ENCODE results near the gene LRRC36. TPM values are rescaled to one million over a fixed set of nuclear protein-coding genes. Genes with fewer than 3 reads are reported as not detected.
A peak's percentile ranks its signal among the peaks of the same experiment; 100 is the strongest.

The LRRC36 gene
- total and polyA plus RNA-seq, 2 of the 13 experiments (the other 11 are each of a cell fraction or from before 2014, with no cell fraction given): 0.12 to 0.15 TPM

- TF ChIP-seq TEF (CRISPR knock-in tag; IDR thresholded peaks at IDR 0.05) (0 out of 2 replicates have a peak, but pooled peaks have one; percentile 44), AKAP8 (CRISPR knock-in tag; IDR thresholded peaks at IDR 0.05) (no peak), SPEN (CRISPR knock-in tag; IDR thresholded peaks at IDR 0.05; ENCODE audit: low read depth) (peak; percentile 16; the same call in 1 of the 2 replicates), ZMYM2 (CRISPR knock-in tag; IDR thresholded peaks at IDR 0.05) (no peak), THRA (CRISPR knock-in tag; IDR thresholded peaks at IDR 0.05; ENCODE audit: borderline replicate concordance) (0 out of 2 replicates have a peak, but pooled peaks have one; percentile 27), TFE3 (CRISPR knock-in tag; IDR thresholded peaks at IDR 0.05) (no peak), GPN1 (CRISPR knock-in tag; IDR thresholded peaks at IDR 0.05; ENCODE audit: borderline replicate concordance) (no peak), ZNF576 (CRISPR knock-in tag; IDR thresholded peaks at IDR 0.05) (peak; percentile 95), ZBTB7B (CRISPR knock-in tag; IDR thresholded peaks at IDR 0.05) (peak; percentile 78; the same call in 1 of the 2 replicates), ZNF263 (CRISPR knock-in tag; IDR thresholded peaks at IDR 0.05) (peak; percentile 31; the same call in 1 of the 2 replicates), ZNF782 (CRISPR knock-in tag; IDR thresholded peaks at IDR 0.05; ENCODE audit: borderline replicate concordance) (no peak), REPIN1 (CRISPR knock-in tag; IDR thresholded peaks at IDR 0.05; ENCODE audit: borderline replicate concordance, low read depth) (no peak), DNMT3B (CRISPR knock-in tag; conservative IDR thresholded peaks at IDR 0.05) (no peak), ZNF296 (CRISPR knock-in tag; conservative IDR thresholded peaks at IDR 0.05) (no peak), ZBTB38 (CRISPR knock-in tag; IDR thresholded peaks at IDR 0.05) (peak; percentile 8; the same call in 1 of the 2 replicates), ZNF30 (CRISPR knock-in tag; IDR thresholded peaks at IDR 0.05) (no peak), ZNF547 (CRISPR knock-in tag; IDR thresholded peaks at IDR 0.05) (no peak), ZMAT3 (CRISPR knock-in tag; conservative IDR thresholded peaks at IDR 0.05) (0 out of 2 replicates have a peak, but pooled peaks have one; percentile 34)
- TF ChIP-seq, protein P1, sequence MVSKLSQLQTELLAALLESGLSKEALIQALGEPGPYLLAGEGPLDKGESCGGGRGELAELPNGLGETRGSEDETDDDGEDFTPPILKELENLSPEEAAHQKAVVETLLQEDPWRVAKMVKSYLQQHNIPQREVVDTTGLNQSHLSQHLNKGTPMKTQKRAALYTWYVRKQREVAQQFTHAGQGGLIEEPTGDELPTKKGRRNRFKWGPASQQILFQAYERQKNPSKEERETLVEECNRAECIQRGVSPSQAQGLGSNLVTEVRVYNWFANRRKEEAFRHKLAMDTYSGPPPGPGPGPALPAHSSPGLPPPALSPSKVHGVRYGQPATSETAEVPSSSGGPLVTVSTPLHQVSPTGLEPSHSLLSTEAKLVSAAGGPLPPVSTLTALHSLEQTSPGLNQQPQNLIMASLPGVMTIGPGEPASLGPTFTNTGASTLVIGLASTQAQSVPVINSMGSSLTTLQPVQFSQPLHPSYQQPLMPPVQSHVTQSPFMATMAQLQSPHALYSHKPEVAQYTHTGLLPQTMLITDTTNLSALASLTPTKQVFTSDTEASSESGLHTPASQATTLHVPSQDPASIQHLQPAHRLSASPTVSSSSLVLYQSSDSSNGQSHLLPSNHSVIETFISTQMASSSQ (IDR thresholded peaks at IDR 0.05; ENCODE audit: low read depth): no peak
- TF ChIP-seq, protein P1 (CRISPR knock-in tag; IDR thresholded peaks at IDR 0.05; ENCODE audit: borderline replicate concordance): 0 out of 2 replicates have a peak, but pooled peaks have one; percentile 28
- TF ChIP-seq, protein P2, sequence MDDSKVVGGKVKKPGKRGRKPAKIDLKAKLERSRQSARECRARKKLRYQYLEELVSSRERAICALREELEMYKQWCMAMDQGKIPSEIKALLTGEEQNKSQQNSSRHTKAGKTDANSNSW (CRISPR knock-in tag; IDR thresholded peaks at IDR 0.05; ENCODE audit: borderline replicate concordance): no peak; the same call in 1 of the 2 replicates
Observed at GRCh38 chr16:67326472-67327309, at the start of gene LRRC36, which contains the start of gene KCTD19 (continued).
